Measurements from ENCODE around the gene GUK1. TPM values are rescaled to one million over a fixed set of nuclear protein-coding genes. Genes with fewer than 3 reads are reported as not detected.
A peak's percentile ranks its signal among the peaks of the same experiment; 100 is the strongest.

GUK1 gene
- polyA plus RNA-seq, 1 experiment: 373 TPM

- ChIA-PET CTCF (interaction anchor here (1.0 kb wide), 1 partner anchor 24 kb away, joined by 3 read pairs; no protein-coding TSS in a partner anchor), POLR2A (interaction anchor here (0.7 kb wide), 1 partner anchor 25 kb away, joined by 3 read pairs; no protein-coding TSS in a partner anchor)
- Histone ChIP-seq H3K36me3 (ENCODE audit: control insufficient read depth, insufficient read depth, low read length) (peaks cover 14% of the 10 kb centered on the region), H3K4me3 (ENCODE audit: low read depth, low read length) (peak overlapping the region; percentile 98), H3K27me3 (ENCODE audit: control insufficient read depth, insufficient read depth, low read length) (peaks cover 3% of the 10 kb centered on the region)
- TF ChIP-seq CTCF (IDR thresholded peaks at IDR 0.05; ENCODE audit: insufficient read depth, low read depth, low read length): no peak
- no peak for DNase-seq (ENCODE audit: low read depth)
Measured at GRCh38 chr1:228141226-228142044, 1.4 kb downstream of the GUK1 start.

GRCh38 chr1:228142155-228142691 lies 2.1 kb downstream of the GUK1 start:
- DNase-seq (ENCODE audit: low read depth): no peak
- TF ChIP-seq CTCF (IDR thresholded peaks at IDR 0.05; ENCODE audit: insufficient read depth, low read depth, low read length): no peak
- POLR2A ChIA-PET: interaction anchor here (0.6 to 0.7 kb wide), 2 partner anchors 18 to 24 kb away, joined by 3 read pairs; no protein-coding TSS in a partner anchor
- peak overlapping the region; percentile 9 for H3K4me3 ChIP-seq (ENCODE audit: low read depth, low read length)
- CTCF ChIA-PET: interaction anchor here (1.0 to 2.3 kb wide), 3 partner anchors 11 to 24 kb away, joined by 3 to 10 read pairs (median 8); partner anchors contain the start of gene IBA57
- H3K36me3 ChIP-seq (ENCODE audit: control insufficient read depth, insufficient read depth, low read length): peaks cover 18% of the 10 kb centered on the region
- no peaks in the 10 kb centered on the region for H3K27me3 ChIP-seq (ENCODE audit: control insufficient read depth, insufficient read depth, low read length)

- H3K27me3 ChIP-seq (ENCODE audit: control insufficient read depth, insufficient read depth, low read length): no peaks in the 10 kb centered on the region
- no peak for DNase-seq (ENCODE audit: low read depth)
- peaks cover 21% of the 10 kb centered on the region for H3K36me3 ChIP-seq (ENCODE audit: control insufficient read depth, insufficient read depth, low read length)
- CTCF ChIA-PET: interaction anchor here (1.1 to 2.3 kb wide), 2 partner anchors 12 to 23 kb away, joined by 8 to 10 read pairs; partner anchors contain the start of gene IBA57
- POLR2A ChIA-PET: interaction anchor here (0.5 to 0.6 kb wide), 2 partner anchors 17 to 23 kb away, joined by 3 to 14 read pairs; partner anchors contain the start of gene IBA57
- H3K4me3 ChIP-seq (ENCODE audit: low read depth, low read length): no peak overlapping the region
- no peak for TF ChIP-seq CTCF (IDR thresholded peaks at IDR 0.05; ENCODE audit: insufficient read depth, low read depth, low read length)
Measured at GRCh38 chr1:228142701-228143136, 2.6 kb downstream of the GUK1 start.

- TF ChIP-seq CTCF (IDR thresholded peaks at IDR 0.05; ENCODE audit: insufficient read depth, low read depth, low read length): no peak
- peaks cover 27% of the 10 kb centered on the region for H3K36me3 ChIP-seq (ENCODE audit: control insufficient read depth, insufficient read depth, low read length)
- CTCF ChIA-PET: interaction anchor here (1.1 to 2.3 kb wide), 2 partner anchors 13 to 22 kb away, joined by 8 to 10 read pairs; partner anchors contain the start of gene IBA57
Measured at GRCh38 chr1:228143480-228144192, 3.6 kb downstream of the GUK1 start.

More at GRCh38 chr1:228143480-228144192, 3.6 kb downstream of the GUK1 start:
- no peak for DNase-seq (ENCODE audit: low read depth)
- POLR2A ChIA-PET: no interaction called here
- Histone ChIP-seq H3K27me3 (ENCODE audit: control insufficient read depth, insufficient read depth, low read length) (no peaks in the 10 kb centered on the region), H3K4me3 (ENCODE audit: low read depth, low read length) (no peak overlapping the region)

All from BJ (cell line).